RWPE2 (cell line): Measurements from ENCODE around the gene TMEM245.

ENCODE experiments used
- ATAC-seq: fragments of 200-7000 bp; cut with Tn5 transposase; 3 replicates; pipeline ENCODE4 v1.9.1; 2021; ENCODE audit warnings: low read depth
- DNase-seq: peaks from one replicate; pipeline ENCODE4 v3.0.0-alpha.2; 2020; ENCODE audit warnings: low spot score
- H3K27ac ChIP-seq: fragments of 450-650 bp; 2 replicates; pipeline ENCODE4 v1.5.1; 2017; ENCODE audit warnings: mild to moderate bottlenecking; ENCODE audit not compliant: poor library complexity, severe bottlenecking
- H3K27me3 ChIP-seq: fragments of 250-450 bp; sonication (Bioruptor Pico); 2 replicates; pipeline ENCODE4 v1.5.1; 2021; ENCODE audit warnings: mild to moderate bottlenecking, moderate library complexity; ENCODE audit not compliant: insufficient read depth, poor library complexity, severe bottlenecking
- H3K36me3 ChIP-seq: fragments of 250-450 bp; sonication (Bioruptor Pico); 2 replicates; pipeline ENCODE4 v1.5.1; 2020; ENCODE audit warnings: low read depth, mild to moderate bottlenecking, moderate library complexity
- H3K4me1 ChIP-seq: fragments of 250-450 bp; sonication (Bioruptor Pico); 2 replicates; pipeline ENCODE4 v1.5.1; 2021; ENCODE audit warnings: mild to moderate bottlenecking, moderate library complexity; ENCODE audit not compliant: insufficient read depth, poor library complexity, severe bottlenecking
- H3K4me3 ChIP-seq: fragments of 250-450 bp; sonication (Bioruptor Pico); 2 replicates; pipeline ENCODE4 v1.5.1; 2021; ENCODE audit warnings: mild to moderate bottlenecking, moderate library complexity; ENCODE audit not compliant: severe bottlenecking
- H3K9me3 ChIP-seq: fragments of 250-450 bp; sonication (Bioruptor Pico); 2 replicates; pipeline ENCODE4 v1.5.1; 2021; ENCODE audit warnings: mild to moderate bottlenecking, moderate library complexity; ENCODE audit not compliant: severe bottlenecking
- TF ChIP-seq, protein P1 (sequence below): fragments of 450-650 bp; IDR thresholded peaks from one replicate; pipeline ENCODE4 v1.5.1; 2017; ENCODE audit warnings: mild to moderate bottlenecking, moderate library complexity; ENCODE audit not compliant: poor library complexity, severe bottlenecking

The TMEM245 gene

DNA sequence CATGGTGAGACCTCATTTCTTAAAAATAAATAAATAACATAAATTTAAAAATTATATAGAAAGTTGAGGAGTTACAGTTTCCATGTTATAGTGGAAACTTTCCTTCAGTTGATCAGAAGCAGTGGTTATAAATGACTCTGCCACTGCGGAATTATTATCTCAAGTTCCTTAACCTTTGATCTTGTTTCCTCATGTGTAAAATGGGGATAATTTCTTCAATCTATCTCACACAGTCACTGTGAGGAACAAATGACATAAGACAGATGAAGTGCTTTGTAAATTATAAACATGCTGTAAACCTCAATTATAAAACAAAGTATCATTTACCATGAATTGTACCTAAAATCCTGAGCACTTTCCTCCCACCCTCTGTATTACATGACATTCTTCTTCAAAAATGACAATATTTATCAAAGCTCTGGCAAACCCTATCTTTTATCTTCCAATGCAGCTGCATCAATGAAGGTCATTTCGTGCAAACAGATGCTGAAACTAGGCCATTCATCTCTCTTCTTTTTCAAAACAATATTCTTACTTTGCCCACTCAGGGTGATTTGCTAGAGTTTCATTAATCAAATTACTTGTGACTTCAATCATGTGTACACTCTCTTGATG is 46.8 kb downstream of the TMEM245 start:
- TF ChIP-seq, protein P1, sequence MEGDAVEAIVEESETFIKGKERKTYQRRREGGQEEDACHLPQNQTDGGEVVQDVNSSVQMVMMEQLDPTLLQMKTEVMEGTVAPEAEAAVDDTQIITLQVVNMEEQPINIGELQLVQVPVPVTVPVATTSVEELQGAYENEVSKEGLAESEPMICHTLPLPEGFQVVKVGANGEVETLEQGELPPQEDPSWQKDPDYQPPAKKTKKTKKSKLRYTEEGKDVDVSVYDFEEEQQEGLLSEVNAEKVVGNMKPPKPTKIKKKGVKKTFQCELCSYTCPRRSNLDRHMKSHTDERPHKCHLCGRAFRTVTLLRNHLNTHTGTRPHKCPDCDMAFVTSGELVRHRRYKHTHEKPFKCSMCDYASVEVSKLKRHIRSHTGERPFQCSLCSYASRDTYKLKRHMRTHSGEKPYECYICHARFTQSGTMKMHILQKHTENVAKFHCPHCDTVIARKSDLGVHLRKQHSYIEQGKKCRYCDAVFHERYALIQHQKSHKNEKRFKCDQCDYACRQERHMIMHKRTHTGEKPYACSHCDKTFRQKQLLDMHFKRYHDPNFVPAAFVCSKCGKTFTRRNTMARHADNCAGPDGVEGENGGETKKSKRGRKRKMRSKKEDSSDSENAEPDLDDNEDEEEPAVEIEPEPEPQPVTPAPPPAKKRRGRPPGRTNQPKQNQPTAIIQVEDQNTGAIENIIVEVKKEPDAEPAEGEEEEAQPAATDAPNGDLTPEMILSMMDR = no peak
- H3K27me3 ChIP-seq = no peaks in the 10 kb centered on the region
- no peak overlapping the region for H3K4me3 ChIP-seq
- no peak for DNase-seq
- H3K36me3 ChIP-seq = peaks cover 55% of the 10 kb centered on the region
- no peak overlapping the region for H3K27ac ChIP-seq
- H3K4me1 ChIP-seq = peaks cover 4% of the 10 kb centered on the region
- ATAC-seq = no peak
- no peaks in the 10 kb centered on the region for H3K9me3 ChIP-seq

DNA sequence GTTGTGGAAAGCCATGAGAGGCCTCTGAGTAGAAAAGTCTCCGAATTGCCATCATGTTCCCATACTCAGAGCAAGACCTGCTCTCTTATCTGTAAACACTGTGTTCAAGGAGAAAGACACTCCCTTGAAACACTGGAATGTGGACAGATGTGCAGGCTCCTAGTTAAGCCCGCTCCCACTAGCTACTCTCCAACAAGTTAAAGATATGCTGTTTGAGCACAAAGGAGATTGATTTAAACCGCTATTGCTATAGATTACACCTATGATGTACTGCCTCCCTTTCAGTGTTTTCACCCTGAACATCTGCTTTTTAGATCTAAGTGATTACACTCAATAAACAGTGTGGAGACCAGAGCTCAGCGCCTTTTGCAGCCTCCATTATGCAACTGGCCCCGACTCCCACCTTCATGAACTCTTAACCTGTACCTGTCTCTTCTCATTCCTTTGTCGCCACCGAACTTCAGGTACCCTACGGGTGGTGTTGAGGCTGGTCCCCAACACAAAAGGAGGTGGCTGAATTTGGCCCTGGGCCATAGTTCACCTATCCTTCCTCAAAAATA is 47.5 kb downstream of the TMEM245 start:
- Histone ChIP-seq H3K4me1 (peaks cover 3% of the 10 kb centered on the region), H3K36me3 (peaks cover 52% of the 10 kb centered on the region), H3K27me3 (no peaks in the 10 kb centered on the region), H3K9me3 (no peaks in the 10 kb centered on the region), H3K27ac (no peak overlapping the region), H3K4me3 (no peak overlapping the region)
- TF ChIP-seq, protein P1 = no peak
- DNase-seq = no peak
- no peak for ATAC-seq

DNA sequence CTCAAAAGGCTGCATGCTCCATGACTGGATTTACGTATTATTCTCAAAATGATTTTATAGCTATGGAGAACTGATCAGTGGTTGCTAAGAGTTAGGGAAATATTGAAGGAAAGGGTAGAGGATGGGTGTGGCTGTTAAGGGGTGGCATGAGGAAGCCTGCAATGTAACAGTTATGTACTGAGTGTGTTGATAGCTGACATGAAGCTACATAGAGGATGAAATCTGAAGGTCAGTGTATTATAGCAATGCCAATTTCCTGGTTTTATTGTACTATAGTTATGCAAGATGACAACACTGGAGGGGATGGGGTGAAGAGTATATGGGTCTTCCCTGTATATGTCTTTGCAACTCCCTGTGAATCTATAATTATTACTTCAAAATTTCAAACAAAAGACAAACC is 51.0 kb downstream of the TMEM245 start:
- Histone ChIP-seq H3K9me3 (no peaks in the 10 kb centered on the region), H3K4me1 (peaks cover 33% of the 10 kb centered on the region), H3K27ac (no peak overlapping the region), H3K36me3 (peaks cover 66% of the 10 kb centered on the region), H3K27me3 (no peaks in the 10 kb centered on the region), H3K4me3 (no peak overlapping the region)
- no peak for ATAC-seq
- TF ChIP-seq, protein P1 = no peak
- no peak for DNase-seq

DNA sequence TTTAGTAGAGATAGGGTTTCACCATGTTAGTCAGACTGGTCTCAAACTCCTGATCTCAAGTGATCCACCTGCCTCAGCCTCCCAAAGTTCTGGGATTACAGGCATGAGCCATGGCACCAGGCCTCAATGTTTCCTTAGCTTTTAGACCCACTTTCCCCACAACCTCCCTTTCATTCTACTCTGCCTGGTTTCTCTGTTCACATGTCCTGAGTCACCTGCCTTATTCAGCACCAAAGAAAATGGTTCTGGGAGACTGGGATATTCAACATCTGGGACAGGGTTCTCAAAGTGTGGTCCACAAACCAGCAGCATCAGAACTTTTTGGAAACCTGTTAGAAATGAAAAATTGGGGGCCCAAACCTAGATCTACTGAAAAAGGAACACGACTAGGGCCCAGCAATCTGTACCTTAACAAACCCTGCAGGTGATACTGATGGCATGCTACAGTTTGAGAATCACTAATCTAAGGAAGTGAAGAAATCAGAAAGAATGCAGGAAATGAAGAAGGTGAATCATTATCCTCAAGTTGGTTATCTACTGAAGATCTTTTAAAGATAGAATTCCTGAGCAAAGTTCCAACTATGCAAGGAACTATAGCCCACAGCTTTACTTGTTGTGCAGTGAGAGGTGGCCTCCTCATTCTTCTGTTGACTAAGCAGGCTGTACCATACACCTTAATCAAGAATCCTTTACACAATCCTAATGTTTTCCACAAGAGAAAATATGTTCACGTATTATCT is 54.6 kb downstream of the TMEM245 start:
- peaks cover 65% of the 10 kb centered on the region for H3K36me3 ChIP-seq

More for the DNA sequence above, 54.6 kb downstream of the TMEM245 start:
- no peak overlapping the region for H3K4me3 ChIP-seq
- no peak for DNase-seq
- no peaks in the 10 kb centered on the region for H3K27me3 ChIP-seq
- H3K4me1 ChIP-seq = peaks cover 36% of the 10 kb centered on the region
- TF ChIP-seq, protein P1 = no peak
- no peaks in the 10 kb centered on the region for H3K9me3 ChIP-seq
- H3K27ac ChIP-seq = peak overlapping the region; percentile 100
- peak; percentile 98 for ATAC-seq
